ENCODE measurements around the gene HS6ST3. TPM values are rescaled to one million over a fixed set of nuclear protein-coding genes. Genes with fewer than 3 reads are reported as not detected.

The HS6ST3 gene
- total RNA-seq, 1 donor from 2014 or later, result under 0.01 TPM

DNA sequence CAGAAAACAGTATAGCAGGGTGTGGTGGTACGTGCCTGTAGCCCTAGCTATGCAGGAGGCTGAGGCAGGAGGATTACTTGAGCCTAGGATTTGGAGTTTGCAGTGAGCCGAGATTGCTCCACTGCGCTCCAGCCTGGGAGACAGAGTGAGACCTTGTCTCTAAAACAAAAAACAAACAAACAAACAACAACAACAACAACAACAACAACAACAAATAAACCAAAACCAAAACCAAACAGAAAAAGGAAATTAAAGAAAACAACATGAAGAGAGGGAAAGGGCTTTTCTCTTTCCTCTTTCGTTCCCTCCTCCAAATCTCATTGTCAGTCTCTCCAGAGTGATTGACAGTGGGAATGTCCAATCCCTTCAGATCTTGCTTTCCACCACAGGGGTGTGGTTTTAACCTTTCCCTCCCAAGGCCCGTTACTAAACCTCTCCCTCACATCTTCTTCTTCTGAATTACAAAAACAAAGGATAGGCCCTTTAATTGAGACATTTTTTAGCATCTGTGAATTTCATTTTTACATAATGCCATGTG is 341.2 kb downstream of the HS6ST3 start:
- no peak overlapping the region for H3K4me3 ChIP-seq (ENCODE audit: low read depth, low read length)
- FAIRE-seq (peak; percentile 36), DNase-seq (ENCODE audit: low read depth) (no peak)
- no peaks in the 10 kb centered on the region for H3K36me3 ChIP-seq (ENCODE audit: control insufficient read depth, insufficient read depth, low read length)
- no peaks in the 10 kb centered on the region for H3K27me3 ChIP-seq (ENCODE audit: control insufficient read depth, insufficient read depth, low read length)
- TF ChIP-seq CTCF (IDR thresholded peaks at IDR 0.05; ENCODE audit: insufficient read depth, low read length, severe bottlenecking), result no peak

- Histone ChIP-seq H3K4me3 (ENCODE audit: low read depth, low read length) (no peak overlapping the region), H3K27me3 (ENCODE audit: control insufficient read depth, insufficient read depth, low read length) (no peaks in the 10 kb centered on the region), H3K36me3 (ENCODE audit: control insufficient read depth, insufficient read depth, low read length) (no peaks in the 10 kb centered on the region)
- FAIRE-seq (no peak), DNase-seq (ENCODE audit: low read depth) (no peak)
- no peak for TF ChIP-seq CTCF (IDR thresholded peaks at IDR 0.05; ENCODE audit: insufficient read depth, low read length, severe bottlenecking)
These were observed 354.8 kb downstream of the HS6ST3 start for GRCh38 chr13:96444676-96445075.

DNA sequence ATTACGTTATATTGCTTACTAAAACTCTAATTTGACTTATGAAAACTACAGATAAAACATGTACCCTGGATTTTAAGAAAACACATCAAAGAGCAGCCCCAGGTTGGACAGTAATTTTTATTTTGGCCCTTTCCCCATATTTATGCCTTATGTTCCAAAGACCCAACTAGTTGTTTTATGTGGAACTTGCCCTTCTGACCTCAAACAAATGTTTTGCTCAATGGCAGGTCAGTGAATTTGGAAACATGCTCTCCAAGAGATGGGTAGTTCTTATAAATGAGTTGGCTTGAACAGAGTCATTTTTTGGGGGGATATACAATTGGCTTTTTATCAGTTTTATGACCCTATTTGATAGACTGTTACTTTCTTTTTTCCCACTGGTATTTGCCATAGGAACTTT is 360.0 kb downstream of the HS6ST3 start:
- DNase-seq (ENCODE audit: low read depth) (no peak), FAIRE-seq (no peak)
- no peak for TF ChIP-seq CTCF (IDR thresholded peaks at IDR 0.05; ENCODE audit: insufficient read depth, low read length, severe bottlenecking)
- H3K27me3 ChIP-seq (ENCODE audit: control insufficient read depth, insufficient read depth, low read length), result no peaks in the 10 kb centered on the region
- no peaks in the 10 kb centered on the region for H3K36me3 ChIP-seq (ENCODE audit: control insufficient read depth, insufficient read depth, low read length)
- no peak overlapping the region for H3K4me3 ChIP-seq (ENCODE audit: low read depth, low read length)

- DNase-seq (ENCODE audit: low read depth) (no peak), FAIRE-seq (no peak)
- no peak overlapping the region for H3K4me3 ChIP-seq (ENCODE audit: low read depth, low read length)
- no peak for TF ChIP-seq CTCF (IDR thresholded peaks at IDR 0.05; ENCODE audit: insufficient read depth, low read length, severe bottlenecking)
- no peaks in the 10 kb centered on the region for H3K27me3 ChIP-seq (ENCODE audit: control insufficient read depth, insufficient read depth, low read length)
- no peaks in the 10 kb centered on the region for H3K36me3 ChIP-seq (ENCODE audit: control insufficient read depth, insufficient read depth, low read length)
These were observed 360.6 kb downstream of the HS6ST3 start for GRCh38 chr13:96450326-96451020.

GRCh38 chr13:96454466-96454865 is 364.6 kb downstream of the HS6ST3 start:
- H3K4me3 ChIP-seq (ENCODE audit: low read depth, low read length), result no peak overlapping the region
- no peaks in the 10 kb centered on the region for H3K27me3 ChIP-seq (ENCODE audit: control insufficient read depth, insufficient read depth, low read length)
- DNase-seq (ENCODE audit: low read depth) (no peak), FAIRE-seq (no peak)
- H3K36me3 ChIP-seq (ENCODE audit: control insufficient read depth, insufficient read depth, low read length), result no peaks in the 10 kb centered on the region
- no peak for TF ChIP-seq CTCF (IDR thresholded peaks at IDR 0.05; ENCODE audit: insufficient read depth, low read length, severe bottlenecking)

DNA sequence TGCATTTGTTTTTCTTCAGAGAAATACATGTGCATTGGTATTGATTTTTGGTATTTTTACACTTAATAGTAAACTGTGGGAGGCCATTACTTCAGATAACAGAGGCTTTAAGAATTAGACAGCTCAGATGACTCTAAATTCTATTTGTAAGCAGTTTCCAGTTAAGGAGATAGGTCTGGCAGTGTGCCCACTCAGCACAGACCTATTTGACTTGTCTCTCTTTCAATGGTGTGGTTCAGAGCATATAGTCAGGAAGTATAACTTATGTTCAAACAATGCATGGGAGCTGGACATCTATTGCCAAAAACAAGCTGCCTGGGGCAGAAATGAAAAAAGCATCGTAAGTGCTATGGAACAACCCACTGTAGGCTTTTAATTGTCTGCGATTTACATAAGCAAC is 370.7 kb downstream of the HS6ST3 start:
- no peaks in the 10 kb centered on the region for H3K27me3 ChIP-seq (ENCODE audit: control insufficient read depth, insufficient read depth, low read length)
- no peaks in the 10 kb centered on the region for H3K36me3 ChIP-seq (ENCODE audit: control insufficient read depth, insufficient read depth, low read length)
- DNase-seq (ENCODE audit: low read depth) (peak; percentile 10), FAIRE-seq (no peak)
- no peak overlapping the region for H3K4me3 ChIP-seq (ENCODE audit: low read depth, low read length)
- no peak for TF ChIP-seq CTCF (IDR thresholded peaks at IDR 0.05; ENCODE audit: insufficient read depth, low read length, severe bottlenecking)

Measured in bronchial epithelial cell (primary cell).